HG03025 (cell line): Measurements from ENCODE around the gene NEDD4L.

Experiments
- ATAC-seq: cut with Tn5 transposase; IDR thresholded peaks from one replicate; pipeline ENCODE4 v1.9.1; 2021; ENCODE audit warnings: mild to moderate bottlenecking, moderate library complexity; ENCODE audit not compliant: unreplicated experiment, low FRiP score

The NEDD4L gene

DNA sequence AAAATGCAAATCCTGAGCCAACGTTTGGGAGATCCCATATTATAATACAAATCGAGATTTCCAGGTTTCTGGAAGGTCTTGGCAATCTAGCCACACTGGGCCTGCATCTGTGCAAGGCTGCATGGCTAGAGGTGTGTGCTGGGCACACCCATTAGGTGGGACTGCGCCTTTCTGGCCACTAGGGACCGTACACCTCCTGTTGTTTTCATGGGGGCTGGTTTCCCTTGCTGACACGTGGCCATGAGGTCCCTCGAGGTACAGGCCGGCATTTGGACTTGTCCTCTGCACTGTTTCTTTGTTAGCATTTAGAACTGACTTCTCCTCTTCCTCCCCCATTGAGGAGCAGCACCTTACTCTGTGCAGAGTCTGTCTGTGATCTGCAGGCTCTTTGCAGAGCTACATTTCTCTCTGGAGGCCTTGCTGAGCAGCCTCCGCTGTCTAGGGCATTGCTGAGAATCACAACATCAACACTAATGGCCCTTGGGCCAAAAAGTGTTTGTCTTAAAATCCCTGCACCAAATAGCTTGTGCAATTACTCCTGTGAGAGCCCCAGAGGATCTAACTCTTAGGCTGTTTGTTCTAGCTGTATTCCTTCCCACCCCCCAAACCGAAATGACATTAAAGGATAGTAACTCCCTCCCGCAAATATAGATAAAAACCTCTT lies 131.2 kb downstream of the NEDD4L start:
- no peak for ATAC-seq

DNA sequence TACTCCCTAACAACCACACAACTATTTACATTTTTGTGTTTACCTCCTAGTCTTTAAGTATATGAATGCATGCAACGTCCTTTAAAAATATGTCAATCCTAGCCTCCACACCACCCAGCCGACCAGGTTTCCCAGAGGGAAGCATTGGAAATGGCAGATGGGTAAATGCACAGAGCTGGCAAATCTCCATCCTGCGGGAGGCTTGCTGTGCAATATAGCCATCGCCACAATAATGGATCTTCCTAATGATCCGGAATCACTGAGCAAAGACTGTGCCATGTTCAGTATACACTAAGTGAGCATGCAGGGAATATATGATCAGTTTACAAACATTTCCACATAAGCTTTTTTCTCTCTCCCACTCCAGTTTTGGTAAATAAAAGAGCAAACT lies 131.8 kb downstream of the NEDD4L start:
- no peak for ATAC-seq

DNA sequence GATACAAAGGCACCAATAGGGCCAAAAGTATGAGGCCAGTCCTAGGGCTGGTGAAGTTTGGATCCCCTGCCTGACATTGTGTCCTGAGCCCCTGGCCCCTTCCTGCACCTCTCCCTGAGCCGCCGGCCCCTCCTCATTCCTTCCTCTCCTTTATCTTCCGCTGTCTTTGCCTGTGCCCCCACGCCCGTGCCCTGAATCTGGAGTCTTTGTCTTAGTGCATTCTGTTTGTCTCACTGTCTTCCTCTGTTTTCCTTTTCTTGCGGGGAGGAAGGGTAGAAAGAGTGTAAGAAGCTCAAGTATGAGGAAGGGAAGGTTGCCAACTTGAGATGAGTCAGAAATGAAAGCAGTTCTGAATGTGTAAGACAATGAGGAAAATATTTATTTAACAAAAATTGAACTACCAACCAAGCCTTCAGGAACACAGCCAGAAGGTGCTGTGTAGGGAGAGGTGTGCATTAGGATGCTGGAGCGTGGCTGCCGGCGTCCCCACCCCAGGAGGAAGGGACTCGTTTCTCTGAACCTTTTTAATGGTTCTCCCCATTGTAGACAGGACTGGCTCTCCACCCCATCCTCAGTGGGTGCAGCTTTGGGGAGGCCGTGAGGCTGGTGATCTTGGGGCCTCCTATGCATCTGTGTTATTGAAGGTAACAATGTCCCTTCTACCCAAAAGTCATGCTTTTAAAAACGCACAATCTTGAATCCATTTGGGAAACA lies 133.1 kb downstream of the NEDD4L start:
- ATAC-seq = no peak

DNA sequence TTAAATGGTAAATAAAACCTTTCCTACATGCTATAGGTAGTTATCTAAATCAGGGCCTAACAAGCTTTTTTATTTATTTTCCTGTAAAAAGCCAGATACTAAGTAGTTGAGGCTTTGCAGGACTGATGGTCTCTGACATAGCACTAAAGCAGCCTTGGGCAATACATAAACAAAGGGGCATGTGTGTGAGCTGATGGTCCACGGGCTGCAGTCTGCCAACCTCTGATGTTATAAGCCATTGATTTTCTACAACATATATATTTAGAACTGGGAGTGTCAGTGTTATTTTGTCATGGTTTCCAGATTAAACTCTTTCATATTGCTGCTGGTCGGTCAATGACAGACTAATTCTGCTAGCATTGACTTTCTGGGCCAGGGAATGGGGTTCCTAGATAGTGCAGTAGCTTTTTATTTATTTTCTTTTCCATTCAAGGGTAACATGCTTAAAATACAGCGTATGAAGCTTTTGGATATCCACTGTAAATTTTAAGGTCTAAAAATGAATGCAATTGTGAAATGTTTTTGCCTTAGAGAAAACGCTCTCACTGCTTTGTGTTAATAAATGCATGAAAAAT lies 134.0 kb downstream of the NEDD4L start:
- no peak for ATAC-seq

DNA sequence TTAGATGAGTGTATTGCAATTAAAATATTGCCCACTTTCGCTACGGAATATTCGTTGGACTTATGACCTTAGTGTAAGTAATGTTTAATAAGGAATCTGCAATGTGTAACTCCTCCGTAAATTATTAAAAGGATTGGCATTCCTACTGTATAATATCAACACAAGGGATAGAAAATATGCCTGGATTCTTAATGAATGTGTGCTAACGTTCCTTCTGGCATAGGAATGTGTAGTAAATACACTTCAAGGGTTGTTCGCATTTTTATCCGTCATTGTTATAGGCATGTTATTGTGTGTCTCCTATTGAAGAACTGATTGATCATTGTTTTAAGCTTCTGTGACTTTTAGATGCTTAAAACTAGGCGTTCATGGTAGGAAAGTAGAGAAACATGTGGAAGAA lies 134.5 kb downstream of the NEDD4L start:
- no peak for ATAC-seq

DNA sequence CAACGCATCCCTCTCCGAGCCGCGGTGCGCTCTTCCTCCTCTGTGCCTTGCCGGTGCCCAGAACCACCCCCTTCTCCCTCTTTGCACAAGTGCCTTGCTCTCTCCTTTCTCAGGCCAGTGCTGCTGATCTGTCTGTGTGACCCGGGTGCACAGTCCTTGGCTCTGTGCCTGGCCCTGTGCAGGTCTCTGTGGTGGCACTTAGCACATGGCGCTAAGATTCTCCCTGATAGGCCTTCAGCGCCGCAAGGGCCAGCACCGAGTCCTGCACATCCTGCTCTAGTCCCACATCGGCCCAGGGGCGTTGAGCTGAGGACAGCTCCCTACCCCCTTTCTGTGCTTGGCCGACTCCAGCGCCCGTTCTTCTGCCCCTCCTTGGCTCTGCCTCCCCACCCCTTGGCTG lies 136.1 kb downstream of the NEDD4L start:
- no peak for ATAC-seq

DNA sequence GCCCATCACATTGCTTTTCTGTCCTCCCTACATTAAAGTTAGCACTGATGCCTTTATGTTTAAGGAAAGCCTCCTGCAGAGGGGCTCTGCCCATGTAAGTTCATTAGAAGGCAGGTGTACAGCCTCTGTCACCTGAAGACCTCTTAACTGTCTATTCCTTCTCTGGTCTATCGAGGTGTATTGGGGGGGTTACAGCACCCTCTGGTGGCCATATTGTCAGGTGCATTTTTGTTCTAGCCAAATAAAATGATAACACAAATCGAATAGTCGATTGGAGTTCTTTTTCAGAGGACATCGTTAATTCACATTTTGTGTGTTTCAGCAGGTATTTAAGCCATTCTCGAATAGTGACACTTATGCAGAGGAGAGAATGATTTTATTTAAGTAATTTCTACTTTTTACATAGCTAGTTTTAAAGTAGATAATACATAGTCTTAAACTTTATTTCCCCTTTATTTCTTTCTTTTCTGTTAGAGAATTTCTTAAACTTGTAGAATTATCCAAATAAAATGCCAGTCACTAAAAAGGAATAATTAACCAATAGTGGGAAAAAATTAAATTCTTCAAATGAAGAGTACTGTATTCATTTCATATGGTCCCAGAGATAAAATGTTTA lies 136.8 kb downstream of the NEDD4L start:
- no peak for ATAC-seq

DNA sequence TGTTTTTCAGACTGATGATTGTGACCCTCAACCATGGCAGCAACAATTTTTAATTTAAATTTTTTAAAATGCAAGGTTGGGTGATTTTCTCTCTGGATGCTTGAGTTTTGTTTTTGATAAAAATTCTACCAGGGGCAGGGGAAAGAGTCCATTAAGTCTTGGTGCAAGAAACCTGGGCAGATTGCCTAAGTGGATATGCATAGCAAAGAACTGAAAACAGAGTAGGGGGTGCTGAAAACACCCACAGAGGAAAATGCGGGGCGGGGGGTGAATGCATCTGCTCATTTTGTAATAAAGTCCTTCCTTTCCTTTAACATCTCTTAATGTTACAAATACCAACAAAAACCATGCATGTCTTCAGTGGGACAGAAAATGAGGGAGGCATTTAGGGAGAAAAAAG lies 138.0 kb downstream of the NEDD4L start:
- ATAC-seq = no peak

DNA sequence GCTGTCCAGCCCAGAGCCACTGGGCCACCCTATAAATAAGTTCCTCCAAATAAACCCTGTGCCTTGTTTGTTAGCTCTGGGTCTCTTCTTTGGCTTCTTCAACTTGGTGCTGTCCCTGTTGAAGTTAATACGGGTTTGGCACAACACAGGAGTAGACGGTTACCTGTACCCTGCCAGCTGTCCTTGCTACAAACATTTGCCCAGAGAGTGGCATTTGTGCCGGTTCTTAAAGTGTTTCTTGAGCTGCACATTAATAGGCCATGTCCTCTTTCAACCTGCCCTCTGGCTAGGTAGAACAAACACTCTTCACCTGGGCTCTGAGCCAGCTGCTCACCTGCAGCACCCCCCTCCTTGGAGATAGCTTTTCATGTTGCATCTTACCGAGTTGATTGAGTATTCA lies 139.2 kb downstream of the NEDD4L start:
- ATAC-seq = no peak

DNA sequence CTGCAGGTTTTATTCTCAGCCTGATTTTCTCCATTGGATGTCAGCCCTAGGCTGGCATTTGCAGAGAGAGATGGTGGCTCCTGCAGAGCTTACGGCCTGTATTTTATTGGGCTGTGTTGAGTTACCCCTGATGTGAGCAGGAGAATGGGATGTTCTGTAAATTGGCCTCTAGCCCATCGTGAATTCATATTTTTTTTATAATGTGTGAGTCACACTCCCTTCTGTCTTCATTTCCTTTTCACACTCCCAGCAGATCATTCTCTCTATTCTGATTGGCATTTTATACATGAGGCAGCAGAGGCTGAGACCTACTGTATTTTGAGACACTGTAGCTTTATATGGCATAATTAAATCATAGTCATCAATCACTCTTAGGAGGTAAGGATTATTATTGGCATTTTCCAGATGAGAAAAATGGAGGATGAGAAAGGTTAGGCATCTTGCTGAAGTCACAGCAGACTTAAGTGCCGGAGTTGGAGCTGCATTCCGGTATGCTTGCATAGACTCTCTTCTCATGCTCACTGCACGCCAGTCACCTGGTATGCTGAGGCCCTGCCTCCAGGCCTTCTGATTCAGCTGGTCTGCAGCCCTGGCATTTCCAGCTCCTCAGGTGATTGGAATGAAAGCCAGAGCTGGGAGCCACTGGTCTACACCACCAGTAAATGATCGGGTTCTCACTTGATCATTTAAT lies 142.4 kb downstream of the NEDD4L start:
- ATAC-seq = no peak

DNA sequence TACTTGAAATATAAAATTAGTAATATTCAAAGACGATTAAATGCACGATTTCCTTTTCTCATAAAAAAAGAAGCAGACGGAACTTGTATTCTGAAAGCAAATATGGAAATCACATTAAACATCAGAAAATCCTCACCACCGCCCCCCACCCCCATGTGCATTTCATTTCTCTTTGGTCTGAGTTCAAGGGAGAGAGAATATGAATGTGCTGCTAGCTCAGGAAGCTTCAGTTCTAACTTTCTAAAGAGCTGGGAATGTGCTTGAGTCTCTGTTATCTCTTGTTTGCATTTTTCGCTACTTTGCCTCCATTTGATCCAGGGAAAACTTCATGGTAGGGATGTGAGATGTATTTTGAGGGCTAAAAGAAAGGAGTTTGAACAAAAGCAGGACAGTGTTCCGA lies 143.6 kb downstream of the NEDD4L start:
- no peak for ATAC-seq

DNA sequence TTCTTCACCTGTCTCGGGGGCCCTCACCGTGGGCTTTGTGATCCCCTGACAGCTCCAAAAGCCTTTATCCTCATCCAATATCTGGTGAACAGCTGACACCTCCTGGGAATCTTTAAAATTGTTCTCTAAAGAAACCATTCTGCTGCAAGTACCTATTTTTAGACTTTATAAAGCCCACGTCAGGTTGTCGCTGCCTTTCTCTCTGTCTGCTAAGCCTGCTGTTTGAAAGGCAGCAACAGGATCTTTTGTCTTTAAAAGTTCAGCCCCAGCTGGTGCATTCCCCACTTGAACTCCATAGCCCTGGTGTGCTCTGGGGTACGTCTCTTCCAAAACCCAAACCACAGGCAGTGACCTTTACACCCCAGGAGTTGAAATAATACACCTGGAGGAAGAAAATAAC lies 145.0 kb downstream of the NEDD4L start:
- ATAC-seq = no peak

DNA sequence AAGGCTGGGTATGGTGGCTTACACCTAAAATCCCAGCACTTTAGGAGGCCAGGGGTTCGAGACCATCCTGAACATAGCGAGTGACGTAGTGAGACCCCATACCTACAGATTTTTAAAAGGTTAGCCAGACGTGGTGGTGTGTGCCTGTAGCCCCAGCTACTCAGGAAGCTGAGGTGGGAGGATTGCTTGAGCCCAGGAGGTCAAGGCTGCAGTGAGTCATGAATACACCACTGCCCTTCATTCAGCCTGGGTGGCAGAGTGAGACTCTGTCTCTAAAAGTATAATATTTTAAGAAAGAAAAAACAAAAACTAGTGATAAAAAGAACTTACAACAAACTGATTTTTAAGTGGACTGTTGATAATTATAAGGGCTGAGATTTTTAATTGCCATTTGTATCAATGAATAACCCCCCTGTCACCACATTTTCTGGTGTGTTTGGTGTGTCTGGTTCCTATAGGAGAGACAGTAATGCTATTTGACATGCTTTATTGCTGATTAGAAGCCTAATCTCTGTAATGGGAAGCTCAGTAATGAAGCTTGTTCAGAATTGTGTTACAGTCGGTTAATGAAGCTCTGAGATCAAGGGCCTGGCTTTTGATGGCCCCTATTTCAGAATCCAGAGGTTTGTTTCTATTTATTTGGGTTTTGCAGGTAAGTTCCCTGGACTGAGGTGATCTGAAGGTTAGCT lies 147.0 kb downstream of the NEDD4L start:
- ATAC-seq = no peak

DNA sequence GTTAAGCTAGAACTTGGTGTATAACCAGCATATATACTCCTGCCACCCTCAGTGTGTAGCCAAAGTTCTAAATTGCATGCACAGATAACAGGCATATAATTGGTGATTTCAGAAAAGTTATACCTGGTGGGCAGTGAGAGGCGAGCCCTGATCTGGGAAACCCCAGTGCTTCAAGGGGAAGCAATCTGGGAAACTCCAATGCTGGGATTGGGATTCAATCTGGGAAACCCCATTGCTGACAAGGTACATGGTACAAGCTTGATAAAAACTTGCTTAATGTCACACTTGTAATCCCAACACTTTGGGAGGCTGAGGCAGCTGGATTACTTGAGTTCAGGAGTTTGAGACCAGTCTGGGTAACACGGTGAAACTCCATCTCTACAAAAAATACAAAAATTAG lies 147.6 kb downstream of the NEDD4L start:
- no peak for ATAC-seq

DNA sequence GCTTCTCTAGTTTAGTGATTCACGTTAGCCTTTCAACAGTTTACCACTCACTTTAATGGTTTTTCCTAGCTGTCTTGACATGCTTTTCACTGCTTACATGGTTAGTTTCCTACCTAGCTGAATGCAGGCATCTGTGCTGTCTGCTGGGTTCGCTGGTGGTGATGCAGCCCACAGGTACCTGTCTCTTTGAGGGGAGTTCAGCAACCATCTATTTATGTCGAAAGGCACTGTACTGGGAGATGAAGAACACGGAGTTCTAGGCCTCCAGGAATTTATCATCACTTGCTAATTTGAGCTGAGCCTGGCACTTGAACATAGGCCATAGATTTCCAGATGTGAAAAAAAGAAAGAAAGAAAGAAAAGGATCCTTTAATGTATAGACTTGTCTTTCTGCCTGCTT lies 148.5 kb downstream of the NEDD4L start:
- ATAC-seq = no peak

DNA sequence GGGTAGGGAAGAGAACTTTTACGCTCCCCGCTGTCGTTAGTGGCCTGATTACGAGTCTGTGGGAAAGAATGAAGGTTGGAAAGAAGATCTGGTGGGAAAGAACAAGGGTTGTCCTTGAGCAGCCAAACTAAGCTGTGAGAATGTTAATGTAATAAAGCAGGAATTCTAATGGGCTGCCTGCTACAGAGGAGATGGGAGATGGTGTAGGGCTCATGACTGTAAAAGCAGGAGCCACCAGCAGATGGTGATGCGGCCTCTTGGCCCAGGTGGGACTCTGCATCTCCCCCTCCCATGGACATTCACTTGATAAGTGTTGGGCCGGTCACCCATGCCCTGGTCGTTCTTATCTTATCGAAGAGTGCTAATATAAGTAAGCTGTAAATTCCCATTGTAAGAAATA lies 150.0 kb downstream of the NEDD4L start:
- ATAC-seq = no peak

DNA sequence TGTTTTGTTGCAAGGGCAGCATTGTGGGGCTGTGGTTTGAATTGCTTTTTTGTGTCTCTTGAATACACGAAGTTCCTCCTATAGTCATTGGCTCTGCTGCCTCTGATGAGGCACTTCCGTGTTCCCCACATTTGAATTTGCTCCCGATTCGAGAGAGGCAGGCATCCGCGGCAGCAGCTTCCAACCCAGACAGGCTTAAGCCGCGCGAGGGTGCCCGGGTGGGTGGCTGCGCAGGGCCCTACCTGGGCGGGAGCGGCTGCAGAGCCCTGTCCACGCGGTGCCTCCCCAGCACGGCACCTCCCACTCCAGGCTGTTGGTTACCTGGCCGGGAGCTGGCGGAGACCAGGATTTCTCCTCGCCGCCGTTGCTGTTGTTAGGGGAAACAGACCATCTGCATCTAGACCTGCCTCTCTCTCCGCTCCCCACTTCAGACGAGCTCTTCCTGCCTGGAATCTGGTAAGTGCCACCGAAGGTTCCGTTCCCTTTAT lies 151.3 kb downstream of the NEDD4L start:
- peak; percentile 45 for ATAC-seq

DNA sequence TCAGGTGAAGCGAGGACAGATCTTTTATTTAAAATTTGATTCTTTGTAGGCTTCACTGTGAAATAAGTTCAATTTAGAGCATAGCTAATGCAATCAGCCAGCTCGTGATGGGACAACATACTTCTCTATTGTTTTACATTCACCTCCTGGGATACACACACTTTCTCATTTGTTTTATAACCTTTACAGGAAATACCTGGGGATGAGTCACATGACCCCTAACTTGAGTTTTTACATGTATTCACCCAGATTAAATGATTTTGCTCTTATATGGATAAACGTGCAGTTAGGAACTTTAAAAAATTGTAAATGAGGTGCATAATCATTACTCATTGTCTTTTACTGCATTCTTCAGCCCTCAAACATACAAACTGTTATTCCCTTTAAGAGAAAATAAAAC lies 152.1 kb downstream of the NEDD4L start:
- no peak for ATAC-seq

DNA sequence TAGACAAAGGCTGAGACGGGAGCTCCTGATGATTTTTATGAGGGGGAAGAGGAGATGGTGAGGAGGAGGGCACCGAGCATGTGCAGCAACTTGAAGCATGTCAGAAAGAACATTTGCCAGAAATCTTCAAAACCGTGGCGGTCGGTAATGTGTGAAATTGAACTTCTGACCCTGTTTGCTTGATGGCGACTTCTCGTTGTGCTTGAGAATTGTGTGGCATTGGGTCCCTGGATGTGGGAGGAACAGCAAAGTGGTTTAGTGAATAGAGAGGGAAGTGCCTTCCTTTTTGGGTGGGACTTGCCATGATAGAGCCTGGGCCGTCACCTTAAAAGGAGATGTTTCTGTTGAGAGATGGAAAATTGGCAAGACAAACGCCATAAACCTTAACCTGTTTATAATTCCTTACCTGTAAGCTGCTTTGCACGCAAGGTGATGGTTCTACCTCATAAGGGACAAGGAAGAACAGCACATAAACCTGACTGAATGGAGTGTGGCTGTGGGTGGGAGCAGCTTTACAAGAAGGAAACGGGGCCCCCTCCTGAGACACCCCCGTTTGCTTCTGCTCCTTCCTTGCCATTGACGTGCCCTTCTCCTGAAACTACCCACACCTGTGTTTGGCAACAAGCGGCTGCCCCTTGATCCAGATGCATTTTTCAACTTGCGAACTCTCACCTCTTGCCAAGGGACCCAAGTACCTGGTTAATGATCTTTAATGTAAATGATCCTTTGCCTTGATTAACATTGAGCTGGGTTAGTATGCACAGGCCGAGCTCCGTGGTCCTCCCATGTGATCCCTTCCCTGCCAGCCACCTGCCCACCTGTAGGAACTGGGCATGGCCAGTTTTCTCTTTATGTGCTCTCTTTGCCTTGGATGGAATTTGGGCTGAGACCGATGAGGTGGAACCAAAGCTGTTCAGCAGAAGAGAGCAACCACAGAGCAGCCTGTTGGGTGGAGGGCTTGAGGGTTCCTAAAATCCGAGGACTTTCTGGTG lies 153.2 kb downstream of the NEDD4L start:
- no peak for ATAC-seq
